Measurements from ENCODE around the gene APOB. TPM values are rescaled to one million over a fixed set of nuclear protein-coding genes. Genes with fewer than 3 reads are reported as not detected.

Gene APOB
- total and polyA plus RNA-seq, 2 of the 13 experiments (the other 11 are each of a cell fraction or from before 2014, with no cell fraction given) = 1,569 to 2,515 TPM

DNA sequence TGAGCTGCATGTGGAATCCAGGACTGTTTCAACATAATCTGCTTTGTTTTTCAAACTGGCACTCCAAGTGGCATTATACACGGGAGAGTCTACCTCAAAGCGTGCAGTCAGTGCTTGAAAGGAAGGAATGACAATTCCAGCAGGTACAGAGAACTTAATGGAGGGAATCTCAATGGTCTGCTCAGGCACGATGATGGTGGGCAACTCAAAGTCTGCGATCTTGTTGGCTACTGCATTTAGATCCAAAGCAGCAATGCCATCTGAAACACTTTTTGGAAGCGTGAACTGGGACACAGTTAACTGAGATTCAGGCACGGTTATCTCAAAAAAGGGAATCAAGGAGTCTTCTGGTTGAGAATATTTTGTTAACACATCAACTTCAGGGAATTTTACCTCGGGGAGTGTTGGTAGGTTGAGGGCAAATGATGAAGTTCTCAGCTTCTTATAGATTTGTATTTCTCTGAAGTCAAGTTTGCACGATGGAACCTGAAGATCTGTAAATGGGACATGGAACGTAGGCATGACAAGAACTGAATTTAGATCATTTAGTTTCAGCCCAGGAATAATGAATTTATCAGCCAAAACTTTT lies 38.7 kb downstream of the APOB start (continued):
- TF ChIP-seq, protein P1, sequence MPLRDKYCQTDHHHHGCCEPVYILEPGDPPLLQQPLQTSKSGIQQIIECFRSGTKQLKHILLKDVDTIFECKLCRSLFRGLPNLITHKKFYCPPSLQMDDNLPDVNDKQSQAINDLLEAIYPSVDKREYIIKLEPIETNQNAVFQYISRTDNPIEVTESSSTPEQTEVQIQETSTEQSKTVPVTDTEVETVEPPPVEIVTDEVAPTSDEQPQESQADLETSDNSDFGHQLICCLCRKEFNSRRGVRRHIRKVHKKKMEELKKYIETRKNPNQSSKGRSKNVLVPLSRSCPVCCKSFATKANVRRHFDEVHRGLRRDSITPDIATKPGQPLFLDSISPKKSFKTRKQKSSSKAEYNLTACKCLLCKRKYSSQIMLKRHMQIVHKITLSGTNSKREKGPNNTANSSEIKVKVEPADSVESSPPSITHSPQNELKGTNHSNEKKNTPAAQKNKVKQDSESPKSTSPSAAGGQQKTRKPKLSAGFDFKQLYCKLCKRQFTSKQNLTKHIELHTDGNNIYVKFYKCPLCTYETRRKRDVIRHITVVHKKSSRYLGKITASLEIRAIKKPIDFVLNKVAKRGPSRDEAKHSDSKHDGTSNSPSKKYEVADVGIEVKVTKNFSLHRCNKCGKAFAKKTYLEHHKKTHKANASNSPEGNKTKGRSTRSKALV (CRISPR knock-in tag; IDR thresholded peaks at IDR 0.05) = peak; percentile 34
- TF ChIP-seq WIZ (CRISPR knock-in tag; IDR thresholded peaks at IDR 0.05) (no peak), ZNF570 (CRISPR knock-in tag; IDR thresholded peaks at IDR 0.05; ENCODE audit: borderline replicate concordance) (no peak), CCDC6 (CRISPR knock-in tag; IDR thresholded peaks at IDR 0.05) (peak; percentile 97), SRSF9 (IDR thresholded peaks at IDR 0.05; ENCODE audit: borderline replicate concordance, insufficient read depth, low read depth, low read length, poor library complexity, severe bottlenecking) (no peak), ZNF256 (CRISPR knock-in tag; conservative IDR thresholded peaks at IDR 0.05) (peak; percentile 32; the same call in 1 of the 2 replicates), ZNF20 (CRISPR knock-in tag; IDR thresholded peaks at IDR 0.05) (no peak; the same call in 1 of the 2 replicates), ZBTB7B (CRISPR knock-in tag; IDR thresholded peaks at IDR 0.05) (no peak), ZNF205 (CRISPR knock-in tag; IDR thresholded peaks at IDR 0.05) (0 out of 2 replicates have a peak, but pooled peaks have one; percentile 50), HNF4A (CRISPR knock-in tag; IDR thresholded peaks at IDR 0.05) (0 out of 2 replicates have a peak, but pooled peaks have one; percentile 22), ZNF264 (CRISPR knock-in tag; IDR thresholded peaks at IDR 0.05) (0 out of 2 replicates have a peak, but pooled peaks have one; percentile 30), ZSCAN31 (CRISPR knock-in tag; IDR thresholded peaks at IDR 0.05; ENCODE audit: low read depth) (no peak), HIVEP1 (CRISPR knock-in tag; IDR thresholded peaks at IDR 0.05) (no peak; the same call in 1 of the 2 replicates), SYNCRIP (IDR thresholded peaks at IDR 0.05; ENCODE audit: insufficient read depth, low read depth, low read length) (no peak), NCOA5 (CRISPR knock-in tag; IDR thresholded peaks at IDR 0.05) (peak; percentile 99)
- TF ChIP-seq, protein P2, sequence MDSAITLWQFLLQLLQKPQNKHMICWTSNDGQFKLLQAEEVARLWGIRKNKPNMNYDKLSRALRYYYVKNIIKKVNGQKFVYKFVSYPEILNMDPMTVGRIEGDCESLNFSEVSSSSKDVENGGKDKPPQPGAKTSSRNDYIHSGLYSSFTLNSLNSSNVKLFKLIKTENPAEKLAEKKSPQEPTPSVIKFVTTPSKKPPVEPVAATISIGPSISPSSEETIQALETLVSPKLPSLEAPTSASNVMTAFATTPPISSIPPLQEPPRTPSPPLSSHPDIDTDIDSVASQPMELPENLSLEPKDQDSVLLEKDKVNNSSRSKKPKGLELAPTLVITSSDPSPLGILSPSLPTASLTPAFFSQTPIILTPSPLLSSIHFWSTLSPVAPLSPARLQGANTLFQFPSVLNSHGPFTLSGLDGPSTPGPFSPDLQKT (CRISPR knock-in tag; IDR thresholded peaks at IDR 0.05; ENCODE audit: borderline replicate concordance) = no peak
- TF ChIP-seq, protein P3, sequence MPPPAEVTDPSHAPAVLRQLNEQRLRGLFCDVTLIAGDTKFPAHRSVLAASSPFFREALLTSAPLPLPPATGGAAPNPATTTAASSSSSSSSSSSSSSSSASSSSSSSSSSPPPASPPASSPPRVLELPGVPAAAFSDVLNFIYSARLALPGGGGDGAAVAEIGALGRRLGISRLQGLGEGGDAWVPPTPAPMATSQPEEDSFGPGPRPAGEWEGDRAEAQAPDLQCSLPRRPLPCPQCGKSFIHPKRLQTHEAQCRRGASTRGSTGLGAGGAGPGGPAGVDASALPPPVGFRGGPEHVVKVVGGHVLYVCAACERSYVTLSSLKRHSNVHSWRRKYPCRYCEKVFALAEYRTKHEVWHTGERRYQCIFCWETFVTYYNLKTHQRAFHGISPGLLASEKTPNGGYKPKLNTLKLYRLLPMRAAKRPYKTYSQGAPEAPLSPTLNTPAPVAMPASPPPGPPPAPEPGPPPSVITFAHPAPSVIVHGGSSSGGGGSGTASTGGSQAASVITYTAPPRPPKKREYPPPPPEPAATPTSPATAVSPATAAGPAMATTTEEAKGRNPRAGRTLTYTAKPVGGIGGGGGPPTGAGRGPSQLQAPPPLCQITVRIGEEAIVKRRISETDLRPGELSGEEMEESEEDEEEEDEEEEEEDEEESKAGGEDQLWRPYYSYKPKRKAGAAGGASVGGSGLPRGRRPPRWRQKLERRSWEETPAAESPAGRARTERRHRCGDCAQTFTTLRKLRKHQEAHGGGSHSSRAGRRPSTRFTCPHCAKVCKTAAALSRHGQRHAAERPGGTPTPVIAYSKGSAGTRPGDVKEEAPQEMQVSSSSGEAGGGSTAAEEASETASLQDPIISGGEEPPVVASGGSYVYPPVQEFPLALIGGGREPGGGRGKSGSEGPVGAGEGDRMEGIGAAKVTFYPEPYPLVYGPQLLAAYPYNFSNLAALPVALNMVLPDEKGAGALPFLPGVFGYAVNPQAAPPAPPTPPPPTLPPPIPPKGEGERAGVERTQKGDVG (CRISPR knock-in tag; IDR thresholded peaks at IDR 0.05; ENCODE audit: borderline replicate concordance) = no peak
- TF ChIP-seq, protein P4, sequence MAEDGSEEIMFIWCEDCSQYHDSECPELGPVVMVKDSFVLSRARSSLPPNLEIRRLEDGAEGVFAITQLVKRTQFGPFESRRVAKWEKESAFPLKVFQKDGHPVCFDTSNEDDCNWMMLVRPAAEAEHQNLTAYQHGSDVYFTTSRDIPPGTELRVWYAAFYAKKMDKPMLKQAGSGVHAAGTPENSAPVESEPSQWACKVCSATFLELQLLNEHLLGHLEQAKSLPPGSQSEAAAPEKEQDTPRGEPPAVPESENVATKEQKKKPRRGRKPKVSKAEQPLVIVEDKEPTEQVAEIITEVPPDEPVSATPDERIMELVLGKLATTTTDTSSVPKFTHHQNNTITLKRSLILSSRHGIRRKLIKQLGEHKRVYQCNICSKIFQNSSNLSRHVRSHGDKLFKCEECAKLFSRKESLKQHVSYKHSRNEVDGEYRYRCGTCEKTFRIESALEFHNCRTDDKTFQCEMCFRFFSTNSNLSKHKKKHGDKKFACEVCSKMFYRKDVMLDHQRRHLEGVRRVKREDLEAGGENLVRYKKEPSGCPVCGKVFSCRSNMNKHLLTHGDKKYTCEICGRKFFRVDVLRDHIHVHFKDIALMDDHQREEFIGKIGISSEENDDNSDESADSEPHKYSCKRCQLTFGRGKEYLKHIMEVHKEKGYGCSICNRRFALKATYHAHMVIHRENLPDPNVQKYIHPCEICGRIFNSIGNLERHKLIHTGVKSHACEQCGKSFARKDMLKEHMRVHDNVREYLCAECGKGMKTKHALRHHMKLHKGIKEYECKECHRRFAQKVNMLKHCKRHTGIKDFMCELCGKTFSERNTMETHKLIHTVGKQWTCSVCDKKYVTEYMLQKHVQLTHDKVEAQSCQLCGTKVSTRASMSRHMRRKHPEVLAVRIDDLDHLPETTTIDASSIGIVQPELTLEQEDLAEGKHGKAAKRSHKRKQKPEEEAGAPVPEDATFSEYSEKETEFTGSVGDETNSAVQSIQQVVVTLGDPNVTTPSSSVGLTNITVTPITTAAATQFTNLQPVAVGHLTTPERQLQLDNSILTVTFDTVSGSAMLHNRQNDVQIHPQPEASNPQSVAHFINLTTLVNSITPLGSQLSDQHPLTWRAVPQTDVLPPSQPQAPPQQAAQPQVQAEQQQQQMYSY (CRISPR knock-in tag; IDR thresholded peaks at IDR 0.05) = peak; percentile 44; the same call in 1 of the 2 replicates
- TF ChIP-seq, protein P5, sequence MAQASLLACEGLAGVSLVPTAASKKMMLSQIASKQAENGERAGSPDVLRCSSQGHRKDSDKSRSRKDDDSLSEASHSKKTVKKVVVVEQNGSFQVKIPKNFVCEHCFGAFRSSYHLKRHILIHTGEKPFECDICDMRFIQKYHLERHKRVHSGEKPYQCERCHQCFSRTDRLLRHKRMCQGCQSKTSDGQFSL (CRISPR knock-in tag; IDR thresholded peaks at IDR 0.05) = 0 out of 2 replicates have a peak, but pooled peaks have one; percentile 5

Measured in HepG2 (cell line).